Activated naive CD4-positive, alpha-beta T cell treated with anti-CD3 and anti-CD28 coated beads, Interleukin-2, amount 50 U/mL, for 72 hours (primary cell): ENCODE data around the gene CFAP61. TPM values are rescaled to one million over a fixed set of nuclear protein-coding genes. Genes with fewer than 3 reads are reported as not detected.
"Not testable (repeated sequence)": the region's sequence is repeated elsewhere in the genome, so short reads cannot be mapped to it uniquely, and the experiment has no call there.

Source experiments
- ATAC-seq, 2 donors: fragments of 150-1000 bp; cut with Tn5 transposase; 2 replicates each; pipeline ENCODE4 v1.10.0; 2021; ENCODE audit warnings: mild to moderate bottlenecking in 2 of 2, moderate library complexity in 2 of 2
- DNase-seq, 2 donors: peaks; one replicate each; pipeline ENCODE4 v3.0.0; 2021 to 2022; ENCODE audit warnings: low spot score in 2 of 2
- H3K27ac Mint-ChIP-seq, 2 donors: one replicate each; pipeline ENCODE4 v1.8.0; 2022; ENCODE audit warnings: mild to moderate bottlenecking in 2 of 2, mixed read lengths in 2 of 2
- H3K36me3 Mint-ChIP-seq, 2 donors: one replicate each; pipeline ENCODE4 v1.8.0; 2022; ENCODE audit warnings: mixed read lengths in 2 of 2
- H3K9me3 Mint-ChIP-seq, 2 donors: one replicate each; pipeline ENCODE4 v1.8.0; 2022; ENCODE audit warnings: mixed read lengths in 2 of 2
- total RNA-seq, 2 donors: library from RNA; stranded (reverse); gene quantifications; one replicate each; pipeline ENCODE4 v1.2.3, GENCODE V29; 2022

CFAP61 gene
- total RNA-seq, 2 donors from 2014 or later: 0.41 TPM; not detected in 1

- DNase-seq (no peak), ATAC-seq (no peak)
- H3K27ac Mint-ChIP-seq: no peak overlapping the region
- no peaks in the 10 kb centered on the region for H3K9me3 Mint-ChIP-seq
- H3K36me3 Mint-ChIP-seq: no peaks in the 10 kb centered on the region
Observed at GRCh38 chr20:20225325-20226043, 173.2 kb downstream of the CFAP61 start.

DNA sequence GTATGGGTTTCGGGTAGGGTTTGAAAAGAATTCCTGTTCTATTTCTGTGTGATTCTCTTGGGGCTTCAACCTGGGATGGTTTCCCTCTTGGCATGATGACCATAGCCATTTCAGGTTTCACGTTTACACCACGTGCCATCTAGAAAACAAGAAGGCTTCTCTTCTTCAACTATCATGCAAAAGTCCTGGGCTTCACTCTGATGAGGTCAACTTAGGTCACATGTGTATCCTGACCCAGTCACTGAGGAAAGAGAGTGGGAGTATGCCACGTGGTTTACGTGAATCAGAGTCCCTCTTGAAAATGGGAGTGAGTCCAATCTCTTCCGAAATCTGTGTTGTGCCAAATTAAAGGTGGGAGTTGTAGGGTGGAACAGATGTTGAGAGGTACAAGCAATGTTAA is 174.2 kb downstream of the CFAP61 start:
- Mint-ChIP-seq H3K36me3 (no peaks in the 10 kb centered on the region), H3K27ac (no peak overlapping the region), H3K9me3 (no peaks in the 10 kb centered on the region)
- ATAC-seq (no peak), DNase-seq (no peak)

DNA sequence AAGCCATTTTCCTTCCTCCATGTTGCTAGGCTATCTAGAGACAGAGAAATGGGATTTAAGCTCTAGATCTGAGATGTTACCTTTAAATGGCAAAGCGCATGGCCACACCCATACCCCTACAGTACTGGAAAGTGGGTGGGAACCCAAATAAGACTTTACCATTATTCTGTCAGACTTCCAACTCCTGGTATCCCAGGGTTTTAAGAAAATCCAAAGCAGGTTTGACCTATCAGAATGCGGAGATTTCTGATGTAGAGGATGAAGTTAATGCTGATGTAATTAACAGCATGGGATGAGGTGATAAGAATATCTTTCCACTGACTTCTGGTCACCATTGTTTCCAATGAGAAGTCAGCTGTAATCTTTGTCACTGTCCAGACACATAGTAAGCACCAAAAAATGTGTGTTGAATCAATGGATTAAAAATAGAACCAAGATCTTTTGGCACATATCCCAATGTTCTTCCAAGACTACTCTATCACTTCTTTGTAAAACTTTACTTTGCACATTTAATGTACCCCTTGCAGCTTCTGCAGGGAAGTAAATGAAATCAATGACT is 174.8 kb downstream of the CFAP61 start:
- ATAC-seq: no peak
- no peaks in the 10 kb centered on the region for H3K9me3 Mint-ChIP-seq
- DNase-seq: no peak
- H3K27ac Mint-ChIP-seq: no peak overlapping the region
- no peaks in the 10 kb centered on the region for H3K36me3 Mint-ChIP-seq

- Mint-ChIP-seq H3K36me3 (no peaks in the 10 kb centered on the region), H3K27ac (no peak overlapping the region), H3K9me3 (no peaks in the 10 kb centered on the region)
- no peak for ATAC-seq
- no peak for DNase-seq
Observed at GRCh38 chr20:20228351-20228750, 176.0 kb downstream of the CFAP61 start.

GRCh38 chr20:20229595-20229994 is 177.3 kb downstream of the CFAP61 start:
- ATAC-seq (no peak), DNase-seq (no peak)
- Mint-ChIP-seq H3K9me3 (no peaks in the 10 kb centered on the region), H3K27ac (no peak overlapping the region), H3K36me3 (no peaks in the 10 kb centered on the region)

DNA sequence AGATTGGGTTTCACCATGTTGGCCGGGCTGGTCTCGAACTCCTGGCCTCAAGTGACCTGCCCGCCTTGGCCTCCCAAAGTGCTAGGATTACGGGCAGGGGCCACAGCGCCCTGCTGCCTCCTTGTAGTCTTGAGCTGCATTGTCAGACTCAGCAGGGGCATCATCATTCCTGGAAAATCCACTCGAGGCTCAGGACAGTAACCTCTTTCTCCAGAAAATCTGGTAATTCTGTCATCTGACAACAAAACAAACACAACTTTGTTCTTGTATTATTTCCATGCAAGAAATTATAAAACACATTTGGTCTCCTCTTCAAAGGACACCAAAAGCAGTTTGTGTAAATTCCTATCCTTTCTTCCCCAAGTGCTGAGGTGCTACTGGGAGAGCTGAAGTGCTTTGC is 178.4 kb downstream of the CFAP61 start:
- DNase-seq (no peak), ATAC-seq (no peak)
- Mint-ChIP-seq H3K9me3 (no peaks in the 10 kb centered on the region), H3K36me3 (no peaks in the 10 kb centered on the region), H3K27ac (no peak overlapping the region)

DNA sequence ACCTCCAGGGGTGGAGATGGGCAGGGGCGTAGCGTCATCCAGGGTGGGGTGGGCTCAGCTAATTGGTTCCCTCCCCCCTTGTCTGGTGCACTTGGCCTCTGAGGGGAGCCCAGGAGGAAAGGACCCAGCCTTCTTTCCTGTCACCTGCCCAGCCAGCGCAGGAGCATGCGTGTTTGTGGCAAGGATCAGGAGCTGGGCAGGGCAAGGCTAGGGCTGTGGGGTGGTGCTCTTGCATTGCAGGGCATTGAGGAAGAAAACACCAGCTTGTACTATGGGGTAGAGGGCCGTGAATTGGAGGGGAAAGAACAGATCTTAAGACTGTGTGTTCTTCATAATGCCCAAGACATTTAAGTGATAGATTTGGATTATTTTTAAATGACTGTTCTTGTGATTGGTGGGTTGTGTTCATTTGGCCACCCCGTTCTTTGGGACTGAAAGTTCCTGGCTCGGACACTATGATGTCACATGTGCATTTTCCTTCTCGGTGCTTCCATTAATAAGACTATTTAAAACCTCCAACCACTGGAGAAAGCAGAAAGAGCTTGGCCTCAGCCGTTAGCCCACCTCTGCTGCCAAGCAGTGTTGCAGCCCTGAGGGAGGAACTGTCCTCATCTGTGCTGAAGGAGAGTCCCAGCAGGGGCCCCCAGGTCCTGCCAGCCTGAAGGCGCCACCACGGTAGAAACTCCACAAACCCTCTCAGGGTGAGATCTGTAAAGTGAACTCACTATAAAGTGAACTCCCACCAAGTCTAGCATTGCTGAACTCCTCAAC is 179.4 kb downstream of the CFAP61 start:
- Mint-ChIP-seq H3K27ac (no peak overlapping the region), H3K36me3 (no peaks in the 10 kb centered on the region), H3K9me3 (no peaks in the 10 kb centered on the region)
- ATAC-seq (no peak), DNase-seq (no peak)

GRCh38 chr20:20233041-20233514 is 180.7 kb downstream of the CFAP61 start:
- Mint-ChIP-seq H3K36me3 (no peaks in the 10 kb centered on the region), H3K9me3 (no peaks in the 10 kb centered on the region), H3K27ac (no peak overlapping the region)
- ATAC-seq: no peak
- no peak for DNase-seq

DNA sequence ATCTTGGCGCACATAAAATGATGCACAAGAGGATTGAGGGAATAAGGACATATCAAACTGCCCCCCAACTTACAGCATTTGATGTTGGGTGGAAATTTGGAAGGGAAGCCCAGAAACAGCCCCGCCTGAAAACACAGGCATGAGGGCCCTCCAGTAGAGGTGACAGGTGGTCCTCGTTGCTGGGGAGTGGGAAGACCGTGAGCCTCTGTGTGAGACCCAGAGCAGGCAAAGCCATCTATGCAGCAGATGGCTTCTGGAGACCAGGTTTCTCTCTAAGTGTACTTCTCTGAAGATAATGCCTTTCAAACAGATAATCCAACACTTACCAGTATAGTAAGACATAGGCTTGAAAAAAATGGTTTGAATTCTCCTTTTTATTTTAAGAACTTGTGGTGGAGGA is 183.3 kb downstream of the CFAP61 start:
- no peaks in the 10 kb centered on the region for H3K36me3 Mint-ChIP-seq
- H3K9me3 Mint-ChIP-seq: no peaks in the 10 kb centered on the region
- ATAC-seq (no peak), DNase-seq (no peak)
- no peak overlapping the region for H3K27ac Mint-ChIP-seq

DNA sequence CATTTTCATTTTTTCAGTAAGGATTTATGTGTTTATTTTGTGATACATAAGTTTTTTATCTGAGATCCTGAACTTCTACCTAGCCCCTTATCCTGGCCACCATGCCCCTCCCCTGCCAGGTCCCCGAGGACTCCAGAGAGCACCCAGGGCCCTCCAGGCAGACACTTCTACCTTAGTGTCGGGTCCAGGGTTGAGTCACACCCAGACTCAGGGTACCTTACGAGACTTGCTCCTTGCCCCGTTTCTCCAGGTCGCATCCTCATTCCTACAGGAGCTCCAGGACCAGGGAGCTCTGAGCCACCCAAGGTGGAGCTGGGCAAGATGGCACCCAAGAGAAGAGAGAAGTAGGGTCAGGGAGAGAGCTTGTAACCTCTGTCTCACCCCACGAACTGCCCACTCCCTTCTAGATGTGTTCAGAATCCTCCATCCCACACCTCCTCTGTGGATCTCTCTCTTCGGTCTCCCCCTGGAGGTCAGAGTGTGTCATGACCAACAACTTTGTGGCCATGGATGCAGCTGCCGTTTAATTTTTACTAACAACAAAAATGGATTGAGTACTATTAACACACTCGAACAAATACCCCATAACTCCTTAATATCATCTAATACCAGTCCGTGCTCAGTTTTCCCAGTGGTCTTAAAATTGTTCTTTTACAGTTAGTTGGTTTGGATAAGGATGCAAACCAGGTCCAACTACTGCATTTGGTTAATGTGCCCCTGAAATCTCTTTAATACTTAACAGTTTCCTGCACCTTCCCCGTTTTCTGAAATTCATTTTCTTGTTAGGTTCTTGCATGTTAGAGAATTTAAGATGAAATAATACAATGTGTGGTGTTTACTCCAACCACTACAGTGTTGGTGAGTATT is 185.0 kb downstream of the CFAP61 start:
- Mint-ChIP-seq H3K9me3 (no peaks in the 10 kb centered on the region), H3K36me3 (no peaks in the 10 kb centered on the region), H3K27ac (no peak overlapping the region)
- DNase-seq (peak in 1 of 2 donors; percentile 40), ATAC-seq (peak; percentile 43 to 58)

- ATAC-seq: no peak
- H3K27ac Mint-ChIP-seq: no peak overlapping the region
Observed at GRCh38 chr20:20241976-20242375, 189.6 kb downstream of the CFAP61 start.

GRCh38 chr20:20244384-20244783 is 192.1 kb downstream of the CFAP61 start:
- not testable (repeated sequence) for H3K27ac Mint-ChIP-seq, H3K9me3 Mint-ChIP-seq, DNase-seq, ATAC-seq, H3K36me3 Mint-ChIP-seq

More at GRCh38 chr20:20241976-20242375, 189.6 kb downstream of the CFAP61 start:
- Mint-ChIP-seq H3K9me3 (peaks cover 0 to 7% of the 10 kb centered on the region in 2 donors), H3K36me3 (peaks cover 0 to 7% of the 10 kb centered on the region in 2 donors)
- no peak for DNase-seq

DNA sequence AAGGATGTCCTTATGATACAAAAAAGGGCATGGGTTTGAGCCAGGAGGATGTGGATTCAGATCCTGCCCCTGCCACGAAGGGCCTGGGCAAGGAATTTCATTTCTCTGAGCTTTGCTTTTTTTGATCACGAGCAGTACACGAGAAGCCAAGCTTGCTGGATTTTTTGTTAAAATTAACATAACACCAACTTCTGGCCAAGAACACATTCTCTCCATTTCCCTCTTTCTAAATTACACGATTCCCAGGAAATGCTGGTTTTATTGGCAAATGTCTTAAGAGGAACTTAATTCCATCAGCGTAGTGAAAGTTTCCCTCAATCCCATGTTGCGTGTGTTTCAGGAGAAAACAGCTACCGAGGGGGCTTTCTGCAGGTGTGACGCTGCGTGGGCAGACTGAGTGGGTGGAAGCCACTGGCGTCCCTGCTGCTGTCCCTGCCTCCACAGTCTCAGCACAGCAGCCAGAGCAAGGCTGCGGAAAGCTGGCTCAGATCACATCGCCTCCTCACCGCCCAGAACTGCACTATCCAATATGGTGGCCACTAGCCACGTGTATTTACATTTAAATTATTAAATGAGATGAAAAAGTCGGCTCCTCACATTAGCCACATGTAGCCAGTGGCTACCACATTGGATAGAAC is 194.8 kb downstream of the CFAP61 start:
- ATAC-seq: no peak
- peaks cover 0 to 7% of the 10 kb centered on the region in 2 donors for H3K9me3 Mint-ChIP-seq
- H3K27ac Mint-ChIP-seq: no peak overlapping the region

DNA sequence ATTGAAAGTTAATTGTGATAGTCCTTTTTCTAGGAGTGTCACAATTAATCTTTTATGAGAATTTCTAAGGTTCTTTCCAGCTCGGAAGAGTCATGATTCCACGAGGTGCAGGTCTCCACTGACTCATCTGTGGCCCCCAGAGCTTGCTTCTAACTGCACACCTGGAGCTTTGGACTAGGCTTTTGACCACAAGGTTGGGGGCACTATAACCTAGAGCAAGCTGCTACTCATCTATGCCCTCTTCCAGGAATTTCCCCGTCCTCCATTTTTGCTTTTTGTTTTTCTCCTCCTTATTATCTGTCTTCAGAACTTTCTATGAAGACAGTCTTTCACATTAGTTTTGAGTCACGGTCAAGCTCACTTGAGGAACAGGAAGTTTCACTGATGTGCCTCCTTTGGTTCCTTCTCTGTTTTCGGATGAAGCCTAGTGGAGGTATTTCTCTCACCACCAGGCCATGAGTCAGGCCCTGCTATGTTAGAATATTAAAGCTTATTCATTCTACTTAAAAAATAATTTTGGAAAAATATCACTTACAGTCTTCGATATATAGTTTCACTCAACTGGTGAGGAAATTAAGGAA is 196.4 kb downstream of the CFAP61 start:
- H3K36me3 Mint-ChIP-seq: peaks cover 0 to 7% of the 10 kb centered on the region in 2 donors
- H3K9me3 Mint-ChIP-seq: peaks cover 0 to 7% of the 10 kb centered on the region in 2 donors
- no peak for ATAC-seq
- DNase-seq: no peak
- no peak overlapping the region for H3K27ac Mint-ChIP-seq

More for the DNA sequence above, 194.8 kb downstream of the CFAP61 start:
- H3K36me3 Mint-ChIP-seq: peaks cover 0 to 7% of the 10 kb centered on the region in 2 donors
- no peak for DNase-seq

DNA sequence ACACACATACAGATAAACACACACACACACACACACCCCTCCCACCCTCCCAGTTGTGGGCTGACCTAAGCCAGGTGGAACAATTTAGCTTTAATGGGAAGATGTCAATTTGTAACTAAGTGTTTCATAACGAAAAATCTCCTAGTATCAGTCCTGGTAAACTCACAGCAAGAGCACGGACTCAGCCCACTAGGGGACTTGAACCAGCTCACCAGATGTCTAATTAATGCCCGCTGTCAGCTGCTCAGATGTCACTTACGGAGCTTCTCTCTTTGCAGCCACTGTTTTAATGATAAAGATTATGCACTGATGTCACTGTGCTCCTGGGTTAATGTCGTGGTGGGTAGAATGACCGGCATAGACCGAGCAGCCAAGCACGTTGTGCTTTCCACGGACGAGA is 199.0 kb downstream of the CFAP61 start:
- Mint-ChIP-seq H3K27ac (no peak overlapping the region), H3K36me3 (no peaks in the 10 kb centered on the region), H3K9me3 (no peaks in the 10 kb centered on the region)
- DNase-seq (no peak), ATAC-seq (no peak)

DNA sequence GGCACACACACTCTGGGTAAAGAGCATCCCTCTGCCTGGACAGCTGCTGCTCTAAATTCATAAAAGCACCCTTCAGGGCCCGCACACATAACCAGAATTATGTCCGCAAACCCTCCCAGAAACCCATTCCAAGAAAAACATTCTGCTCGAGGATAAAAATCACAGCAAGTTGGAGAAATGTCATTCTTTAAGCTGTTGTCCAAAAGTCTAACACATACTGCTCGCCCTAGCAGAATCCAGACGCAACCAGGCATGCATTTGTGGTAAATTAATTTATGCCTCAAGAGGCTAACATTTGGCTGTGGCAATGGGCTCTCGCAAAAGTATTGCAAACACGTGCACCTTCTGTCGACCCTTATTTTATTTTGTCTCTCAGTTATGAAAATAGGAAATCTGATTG is 199.5 kb downstream of the CFAP61 start:
- DNase-seq (no peak), ATAC-seq (no peak)
- H3K27ac Mint-ChIP-seq: no peak overlapping the region
- H3K36me3 Mint-ChIP-seq: no peaks in the 10 kb centered on the region
- no peaks in the 10 kb centered on the region for H3K9me3 Mint-ChIP-seq
